C1 segment of cervical spinal cord (tissue), 14 donors: ENCODE measurements around the gene IRS1.

ENCODE experiments used
- DNase-seq, 14 donors: peaks; one replicate each; lab custom pipeline; 2025; lab: John Stamatoyannopoulos, UW

Gene IRS1

GRCh38 chr2:226791056-226791486 is 8.5 kb downstream of the IRS1 start:
- DNase-seq = peak in 3 of 14 donors; percentile 83 to 87 (median 87)

- no peak for DNase-seq
Measured at GRCh38 chr2:226790431-226790830, 9.2 kb downstream of the IRS1 start.

- DNase-seq = no peak
Measured at GRCh38 chr2:226790011-226790410, 9.6 kb downstream of the IRS1 start.

GRCh38 chr2:226788881-226789490 is 10.6 kb downstream of the IRS1 start:
- DNase-seq = no peak

GRCh38 chr2:226788064-226788463 is 11.6 kb downstream of the IRS1 start:
- DNase-seq = no peak

GRCh38 chr2:226783885-226784284 is 15.7 kb downstream of the IRS1 start:
- DNase-seq = no peak

- no peak for DNase-seq
Measured at GRCh38 chr2:226782092-226782713, 17.4 kb downstream of the IRS1 start.

GRCh38 chr2:226780431-226780830 is 19.2 kb downstream of the IRS1 start:
- DNase-seq = no peak

- DNase-seq = no peak
Measured at GRCh38 chr2:226777611-226778010, 22.0 kb downstream of the IRS1 start.

GRCh38 chr2:226776104-226776503 is 23.5 kb downstream of the IRS1 start:
- DNase-seq = no peak

GRCh38 chr2:226775032-226775509 is 24.5 kb downstream of the IRS1 start:
- DNase-seq = no peak

GRCh38 chr2:226773291-226773690 is 26.3 kb downstream of the IRS1 start:
- DNase-seq = no peak

GRCh38 chr2:226772389-226773179 is 27.0 kb downstream of the IRS1 start:
- DNase-seq = no peak

- no peak for DNase-seq
Measured at GRCh38 chr2:226771067-226771466, 28.6 kb downstream of the IRS1 start.

GRCh38 chr2:226767056-226767813 is 32.4 kb downstream of the IRS1 start:
- no peak for DNase-seq

- DNase-seq = no peak
Measured at GRCh38 chr2:226766352-226767055, 33.1 kb downstream of the IRS1 start.

- peak in 1 of 14 donors; percentile 66 for DNase-seq
Measured at GRCh38 chr2:226763320-226763719, 36.3 kb downstream of the IRS1 start.

- DNase-seq = no peak
Measured at GRCh38 chr2:226761195-226761583, 38.4 kb downstream of the IRS1 start.

- no peak for DNase-seq
Measured at GRCh38 chr2:226760412-226761194, 39.0 kb downstream of the IRS1 start.

- DNase-seq = no peak
Measured at GRCh38 chr2:226759768-226760167, 39.9 kb downstream of the IRS1 start.
